ENCODE measurements around the gene DDX6.

The DDX6 gene

DNA sequence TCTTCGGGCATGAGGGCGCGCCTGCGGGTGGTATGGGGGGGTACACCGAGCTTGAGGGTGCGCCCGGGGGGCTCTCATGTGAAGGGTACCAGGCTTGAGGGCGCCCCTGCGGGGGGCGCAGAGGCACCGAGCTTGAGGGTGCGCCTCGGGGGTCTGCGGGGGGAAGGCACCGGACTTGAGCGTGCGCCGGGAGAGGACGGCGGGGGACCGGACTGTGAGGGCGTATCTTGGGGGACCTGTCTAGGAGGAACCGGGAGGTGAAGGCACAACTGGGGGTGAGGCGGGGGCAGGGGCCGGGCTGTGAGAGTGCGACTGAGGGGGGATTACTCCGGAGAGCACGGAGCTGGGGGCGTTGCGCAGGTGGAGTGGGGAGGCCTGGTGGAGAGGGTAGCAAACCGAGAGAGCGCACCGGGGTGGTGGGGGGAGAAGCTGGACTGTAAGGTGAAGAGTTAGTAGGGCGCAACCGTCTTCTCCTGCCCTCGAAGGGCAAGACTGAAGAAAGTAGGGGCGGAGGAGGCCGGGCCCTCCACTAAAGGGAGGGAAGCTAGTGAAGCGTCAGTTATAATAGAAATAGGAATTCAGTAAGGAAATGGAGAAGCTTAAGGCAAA, 1.1 kb upstream of the DDX6 start:
- 3% methylated on average over 17 of the region's 39 CpGs for whole genome bisulfite sequencing (ENCODE audit: insufficient coverage)
- no peaks in the 10 kb centered on the region for H3K9me3 ChIP-seq (ENCODE audit: control extremely low read depth in 1 of 5, control insufficient read depth in 4 of 5, insufficient read depth in 2 of 5, low read depth in 1 of 5, low read length in 4 of 5)
- peak in 2 of 3 donors; percentile 13 to 34 for DNase-seq
- H3K4me3 ChIP-seq (ENCODE audit: control insufficient read depth in 1 of 7, extremely low read depth in 1 of 7, insufficient read depth in 4 of 7, low read depth in 2 of 7, low read length in 6 of 7), result peak overlapping the region; percentile 82 to 98 (median 95)
- ChIA-PET POLR2A (interaction anchor here (0.6 to 2.1 kb wide), 7 partner anchors 10 to 179 kb away, joined by 3 to 7 read pairs (median 3); no protein-coding TSS in a partner anchor), CTCF (interaction anchor here (0.6 to 2.7 kb wide), 14 partner anchors 10 to 166 kb away, joined by 3 to 11 read pairs (median 4); partner anchors contain the start of gene BCL9L)
- peaks cover 5 to 32% (median 29%) of the 10 kb centered on the region in 4 experiments for H3K4me1 ChIP-seq (ENCODE audit: control extremely low read depth in 1 of 4, control insufficient read depth in 4 of 4, insufficient read depth in 4 of 4, low read length in 3 of 4)
- peaks cover 0 to 2% (median 0%) of the 10 kb centered on the region in 4 experiments for H3K36me3 ChIP-seq (ENCODE audit: control insufficient read depth in 4 of 4, insufficient read depth in 4 of 4, low read length in 3 of 4)
- peak overlapping the region; percentile 98 to 99 for H3K27ac ChIP-seq (ENCODE audit: insufficient read depth in 1 of 2, low read depth in 1 of 2, low read length in 2 of 2, poor library complexity in 1 of 2, severe bottlenecking in 2 of 2)
- no peaks in the 10 kb centered on the region for H3K27me3 ChIP-seq (replicated peaks in 2 of 5; ENCODE audit: control insufficient read depth in 4 of 5, insufficient read depth in 5 of 5, low read length in 4 of 5)

DNA sequence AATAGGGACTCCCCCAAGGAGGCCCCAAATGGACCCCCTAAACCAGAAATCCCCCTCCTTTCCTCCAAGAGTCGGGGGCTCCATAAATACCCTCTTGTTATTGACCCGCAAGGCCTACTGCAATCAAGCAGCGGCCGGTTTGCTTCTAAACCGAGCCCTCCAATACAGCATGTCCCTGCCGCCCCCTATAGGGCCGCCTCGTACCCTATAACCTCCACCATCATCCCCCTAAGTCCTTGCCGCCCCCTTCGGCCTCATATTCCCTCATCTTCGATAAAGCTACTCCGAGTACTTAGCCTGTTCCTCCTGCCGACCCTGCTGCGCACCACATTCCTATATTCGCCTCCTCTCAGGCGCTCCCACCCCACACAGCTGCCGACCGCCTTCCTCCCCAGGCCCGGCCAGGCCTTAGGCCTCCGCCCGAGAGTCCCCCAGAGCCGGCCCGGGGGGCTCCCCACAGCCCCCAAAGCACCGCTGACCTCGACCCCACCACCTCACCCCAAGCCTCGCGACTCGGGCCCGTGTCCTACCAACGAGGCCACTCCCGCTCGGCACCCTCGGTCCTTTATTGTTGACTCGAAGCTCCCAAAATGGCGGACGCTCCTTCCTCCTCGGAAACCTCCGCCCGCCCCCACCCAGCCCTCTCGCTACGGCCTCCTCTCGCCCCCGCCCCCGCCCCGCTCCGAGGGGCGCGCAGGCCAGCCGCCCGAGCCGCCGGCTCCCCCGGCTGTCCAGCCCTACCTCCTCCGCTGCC, 430 bp downstream of the DDX6 start:
- H3K4me3 ChIP-seq (ENCODE audit: control insufficient read depth in 1 of 7, extremely low read depth in 1 of 7, insufficient read depth in 4 of 7, low read depth in 2 of 7, low read length in 6 of 7), result peak overlapping the region; percentile 82 to 98 (median 95)
- H3K36me3 ChIP-seq (ENCODE audit: control insufficient read depth in 4 of 4, insufficient read depth in 4 of 4, low read length in 3 of 4), result peaks cover 0 to 7% (median 3%) of the 10 kb centered on the region in 4 experiments
- peak; percentile 68 to 79 (median 74) for DNase-seq
- H3K27me3 ChIP-seq (replicated peaks in 2 of 5; ENCODE audit: control insufficient read depth in 4 of 5, insufficient read depth in 5 of 5, low read length in 4 of 5), result no peaks in the 10 kb centered on the region
- ChIA-PET CTCF (interaction anchor here (1.1 to 2.7 kb wide), 7 partner anchors 11 to 122 kb away, joined by 3 to 11 read pairs (median 5); no protein-coding TSS in a partner anchor), POLR2A (interaction anchor here (0.5 to 2.1 kb wide), 6 partner anchors 11 to 207 kb away, joined by 3 to 7 read pairs (median 4); no protein-coding TSS in a partner anchor)
- no peaks in the 10 kb centered on the region for H3K9me3 ChIP-seq (ENCODE audit: control extremely low read depth in 1 of 5, control insufficient read depth in 4 of 5, insufficient read depth in 2 of 5, low read depth in 1 of 5, low read length in 4 of 5)
- 0% methylated on average over 34 of the region's 54 CpGs for WGBS (ENCODE audit: insufficient coverage)
- H3K27ac ChIP-seq (ENCODE audit: insufficient read depth in 1 of 2, low read depth in 1 of 2, low read length in 2 of 2, poor library complexity in 1 of 2, severe bottlenecking in 2 of 2), result peak overlapping the region; percentile 98 to 99
- H3K4me1 ChIP-seq (ENCODE audit: control extremely low read depth in 1 of 4, control insufficient read depth in 4 of 4, insufficient read depth in 4 of 4, low read length in 3 of 4), result peaks cover 6 to 39% (median 30%) of the 10 kb centered on the region in 4 experiments

DNA sequence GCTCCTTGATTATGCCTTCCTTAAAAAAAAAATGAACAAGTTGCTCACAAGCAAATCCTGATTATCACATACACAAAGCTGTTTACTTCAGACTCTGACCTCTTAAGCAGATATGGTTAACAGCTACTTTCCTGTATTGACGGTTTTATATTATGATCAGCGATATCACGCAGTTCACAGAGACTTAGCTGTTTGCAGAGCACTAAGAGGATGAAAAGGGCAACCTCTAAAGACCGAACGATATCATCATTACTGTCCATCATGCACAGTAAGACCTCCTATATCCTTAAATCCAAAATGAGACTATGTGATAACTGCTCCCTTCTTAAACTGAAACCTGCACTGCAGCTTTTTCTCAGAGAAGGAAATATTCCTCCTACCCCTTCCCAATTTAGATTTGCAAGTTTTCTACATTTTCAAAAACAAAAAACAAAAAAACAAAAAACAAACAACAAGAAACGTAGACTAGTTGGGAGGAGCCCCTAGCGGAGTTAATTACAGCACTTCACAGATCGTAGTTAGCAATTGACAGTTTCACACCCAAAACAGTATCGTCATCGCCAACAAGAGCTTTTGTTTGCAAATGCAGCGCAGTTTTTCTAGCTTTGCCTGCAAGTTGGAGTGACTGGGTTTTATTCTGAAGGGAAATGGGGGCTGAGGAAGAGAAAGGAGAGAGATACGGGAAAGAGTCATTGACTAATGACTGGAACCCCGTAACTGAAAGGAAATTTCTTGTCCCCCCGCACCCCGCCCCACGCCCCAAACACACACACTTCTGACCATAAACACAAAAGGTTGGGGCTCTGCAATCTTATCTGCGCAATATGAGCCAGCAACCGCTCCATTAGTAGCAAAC, 1.2 kb downstream of the DDX6 start:
- POLR2A ChIA-PET, result interaction anchor here (0.6 to 2.1 kb wide), 4 partner anchors 11 to 949 kb away, joined by 3 to 7 read pairs (median 4); no protein-coding TSS in a partner anchor
- peaks cover 6 to 39% (median 32%) of the 10 kb centered on the region in 4 experiments for H3K4me1 ChIP-seq (ENCODE audit: control extremely low read depth in 1 of 4, control insufficient read depth in 4 of 4, insufficient read depth in 4 of 4, low read length in 3 of 4)
- no peaks in the 10 kb centered on the region for H3K9me3 ChIP-seq (ENCODE audit: control extremely low read depth in 1 of 5, control insufficient read depth in 4 of 5, insufficient read depth in 2 of 5, low read depth in 1 of 5, low read length in 4 of 5)
- H3K27ac ChIP-seq (ENCODE audit: insufficient read depth in 1 of 2, low read depth in 1 of 2, low read length in 2 of 2, poor library complexity in 1 of 2, severe bottlenecking in 2 of 2), result peak overlapping the region; percentile 98 to 99
- H3K4me3 ChIP-seq (ENCODE audit: control insufficient read depth in 1 of 7, extremely low read depth in 1 of 7, insufficient read depth in 4 of 7, low read depth in 2 of 7, low read length in 6 of 7), result peak overlapping the region; percentile 82 to 98 (median 95)
- H3K36me3 ChIP-seq (ENCODE audit: control insufficient read depth in 4 of 4, insufficient read depth in 4 of 4, low read length in 3 of 4), result peaks cover 0 to 15% (median 6%) of the 10 kb centered on the region in 4 experiments
- CTCF ChIA-PET, result interaction anchor here (0.6 to 2.2 kb wide), 8 partner anchors 16 to 123 kb away, joined by 3 to 7 read pairs (median 4); no protein-coding TSS in a partner anchor
- 0% methylated on average over 9 of the region's 18 CpGs for WGBS (ENCODE audit: insufficient coverage)
- DNase-seq, result peak; percentile 40 to 74 (median 58)
- H3K27me3 ChIP-seq (replicated peaks in 2 of 5; ENCODE audit: control insufficient read depth in 4 of 5, insufficient read depth in 5 of 5, low read length in 4 of 5), result no peaks in the 10 kb centered on the region

DNA sequence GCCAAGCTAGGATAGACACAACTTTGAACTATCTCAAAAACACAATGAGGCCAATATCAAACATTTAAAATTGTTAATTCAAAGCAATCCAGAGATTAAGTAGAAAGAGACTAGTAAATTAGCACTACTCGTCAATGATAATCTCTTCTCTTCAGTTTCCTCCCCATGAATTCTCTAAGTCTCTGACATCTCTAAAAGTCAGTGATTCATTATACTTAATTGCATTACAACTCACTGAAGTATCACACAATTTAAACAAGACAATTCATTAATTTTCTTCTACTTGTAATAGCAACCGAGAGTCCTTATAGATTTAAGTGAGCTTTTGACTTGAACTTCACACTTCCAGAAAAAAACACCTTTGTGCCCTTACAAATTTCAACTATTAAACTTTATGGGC, 4.3 kb downstream of the DDX6 start:
- Histone ChIP-seq H3K4me3 (ENCODE audit: control insufficient read depth in 1 of 7, extremely low read depth in 1 of 7, insufficient read depth in 4 of 7, low read depth in 2 of 7, low read length in 6 of 7) (no peak overlapping the region), H3K36me3 (ENCODE audit: control insufficient read depth in 4 of 4, insufficient read depth in 4 of 4, low read length in 3 of 4) (peaks cover 0 to 32% (median 23%) of the 10 kb centered on the region in 4 experiments), H3K4me1 (ENCODE audit: control extremely low read depth in 1 of 4, control insufficient read depth in 4 of 4, insufficient read depth in 4 of 4, low read length in 3 of 4) (peaks cover 6 to 24% (median 17%) of the 10 kb centered on the region in 4 experiments), H3K9me3 (ENCODE audit: control extremely low read depth in 1 of 5, control insufficient read depth in 4 of 5, insufficient read depth in 2 of 5, low read depth in 1 of 5, low read length in 4 of 5) (no peaks in the 10 kb centered on the region), H3K27me3 (replicated peaks in 2 of 5; ENCODE audit: control insufficient read depth in 4 of 5, insufficient read depth in 5 of 5, low read length in 4 of 5) (no peaks in the 10 kb centered on the region), H3K27ac (ENCODE audit: insufficient read depth in 1 of 2, low read depth in 1 of 2, low read length in 2 of 2, poor library complexity in 1 of 2, severe bottlenecking in 2 of 2) (no peak overlapping the region)
- ChIA-PET POLR2A (no interaction called here), CTCF (interaction anchor here (0.8 to 1.4 kb wide), 3 partner anchors 13 to 128 kb away, joined by 3 to 4 read pairs (median 3); no protein-coding TSS in a partner anchor)
- 94% methylated on average over 2 of the region's 2 CpGs for WGBS (ENCODE audit: insufficient coverage)
- no peak for DNase-seq

DNA sequence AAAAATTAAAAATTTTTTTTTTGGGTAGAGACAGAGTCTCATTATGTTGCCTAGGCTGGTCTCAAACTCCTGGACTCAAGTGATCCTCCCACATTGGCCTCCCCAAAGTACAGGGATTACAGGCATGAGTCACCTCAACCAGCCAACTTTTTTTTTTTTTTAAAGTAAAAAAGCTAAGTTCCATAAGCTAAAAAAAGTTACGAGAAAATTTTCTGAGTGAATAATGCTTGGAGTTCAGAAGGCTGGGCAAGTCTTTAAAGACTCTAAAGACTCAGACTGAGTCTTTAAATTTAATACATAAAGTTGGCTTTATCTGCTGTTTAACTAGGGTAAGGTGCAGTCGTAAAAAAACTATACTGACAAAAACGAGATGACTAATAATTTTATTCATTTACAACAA, 5.6 kb downstream of the DDX6 start:
- H3K9me3 ChIP-seq (ENCODE audit: control extremely low read depth in 1 of 5, control insufficient read depth in 4 of 5, insufficient read depth in 2 of 5, low read depth in 1 of 5, low read length in 4 of 5), result no peaks in the 10 kb centered on the region
- WGBS (ENCODE audit: insufficient coverage), result 100% methylated on average over 1 of the region's 3 CpGs
- peaks cover 0 to 42% (median 28%) of the 10 kb centered on the region in 4 experiments for H3K36me3 ChIP-seq (ENCODE audit: control insufficient read depth in 4 of 4, insufficient read depth in 4 of 4, low read length in 3 of 4)
- peak in 1 of 3 donors; percentile 10 for DNase-seq
- H3K4me3 ChIP-seq (ENCODE audit: control insufficient read depth in 1 of 7, extremely low read depth in 1 of 7, insufficient read depth in 4 of 7, low read depth in 2 of 7, low read length in 6 of 7), result no peak overlapping the region
- peaks cover 6 to 24% (median 17%) of the 10 kb centered on the region in 4 experiments for H3K4me1 ChIP-seq (ENCODE audit: control extremely low read depth in 1 of 4, control insufficient read depth in 4 of 4, insufficient read depth in 4 of 4, low read length in 3 of 4)
- POLR2A ChIA-PET, result no interaction called here
- peak overlapping the region in 1 of 2 experiments; percentile 25 for H3K27ac ChIP-seq (ENCODE audit: insufficient read depth in 1 of 2, low read depth in 1 of 2, low read length in 2 of 2, poor library complexity in 1 of 2, severe bottlenecking in 2 of 2)
- CTCF ChIA-PET, result interaction anchor here (0.7 kb wide), 1 partner anchor 98 kb away, joined by 3 read pairs; the partner anchor contains the start of gene CXCR5
- H3K27me3 ChIP-seq (replicated peaks in 2 of 5; ENCODE audit: control insufficient read depth in 4 of 5, insufficient read depth in 5 of 5, low read length in 4 of 5), result no peaks in the 10 kb centered on the region

DNA sequence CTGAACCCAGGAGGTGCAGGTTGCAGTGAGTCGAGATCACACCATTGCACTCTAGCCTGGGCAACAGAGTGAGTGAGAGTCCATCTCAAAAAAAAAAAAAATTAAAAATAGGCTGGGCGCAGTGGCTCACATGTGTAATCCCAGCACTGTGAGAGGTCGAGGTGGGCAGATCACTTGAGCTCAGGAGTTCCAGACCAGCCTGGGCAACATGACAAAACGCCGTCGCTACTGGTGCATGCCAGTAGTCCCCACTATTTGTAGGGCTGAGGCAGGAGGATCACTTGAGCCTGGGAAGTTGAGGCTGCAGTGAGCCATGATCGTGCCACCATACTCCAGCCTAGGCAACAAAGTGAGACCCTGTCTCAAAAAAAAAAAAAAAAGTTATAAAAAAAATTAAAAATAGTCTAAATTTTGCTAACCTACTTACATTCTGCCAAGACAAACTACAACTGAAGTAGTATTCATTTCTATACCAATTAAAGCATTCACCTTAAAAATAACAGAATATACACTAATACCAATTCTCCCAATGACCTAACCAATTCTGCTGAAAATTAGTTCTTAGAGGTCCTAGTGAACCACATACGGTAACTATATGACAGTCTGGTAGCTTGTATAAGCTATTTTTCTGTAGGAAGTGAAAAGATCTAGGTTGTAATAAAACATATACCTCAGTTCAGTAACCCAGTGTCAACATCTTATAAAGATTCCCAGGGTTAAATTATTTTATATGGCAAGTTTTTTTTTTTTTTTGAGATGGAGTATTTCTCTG, 7.1 kb downstream of the DDX6 start:
- WGBS (ENCODE audit: insufficient coverage), result 98% methylated on average over 4 of the region's 8 CpGs
- no peak overlapping the region for H3K27ac ChIP-seq (ENCODE audit: insufficient read depth in 1 of 2, low read depth in 1 of 2, low read length in 2 of 2, poor library complexity in 1 of 2, severe bottlenecking in 2 of 2)
- H3K4me3 ChIP-seq (ENCODE audit: control insufficient read depth in 1 of 7, extremely low read depth in 1 of 7, insufficient read depth in 4 of 7, low read depth in 2 of 7, low read length in 6 of 7), result no peak overlapping the region
- no peaks in the 10 kb centered on the region for H3K27me3 ChIP-seq (replicated peaks in 2 of 5; ENCODE audit: control insufficient read depth in 4 of 5, insufficient read depth in 5 of 5, low read length in 4 of 5)
- peaks cover 0 to 55% (median 37%) of the 10 kb centered on the region in 4 experiments for H3K36me3 ChIP-seq (ENCODE audit: control insufficient read depth in 4 of 4, insufficient read depth in 4 of 4, low read length in 3 of 4)
- no peak for DNase-seq
- peaks cover 1 to 16% (median 11%) of the 10 kb centered on the region in 4 experiments for H3K4me1 ChIP-seq (ENCODE audit: control extremely low read depth in 1 of 4, control insufficient read depth in 4 of 4, insufficient read depth in 4 of 4, low read length in 3 of 4)
- H3K9me3 ChIP-seq (ENCODE audit: control extremely low read depth in 1 of 5, control insufficient read depth in 4 of 5, insufficient read depth in 2 of 5, low read depth in 1 of 5, low read length in 4 of 5), result no peaks in the 10 kb centered on the region
- POLR2A ChIA-PET, result no interaction called here
- CTCF ChIA-PET, result interaction anchor here (0.6 kb wide), 1 partner anchor 206 kb away, joined by 3 read pairs; no protein-coding TSS in a partner anchor
